CD4-positive, alpha-beta T cell (primary cell): ENCODE data around the gene PTGR2. TPM values are rescaled to one million over a fixed set of nuclear protein-coding genes. Genes with fewer than 3 reads are reported as not detected.

Source experiments
- ATAC-seq: fragments of 200-7000 bp; cut with Tn5 transposase; one replicate; pipeline ENCODE4 v1.10.0; 2022; ENCODE audit warnings: mild to moderate bottlenecking; ENCODE audit not compliant: poor library complexity
- CTCF ChIA-PET: fragments of 350-600 bp; sonication (Branson Sonifier 250); formaldehyde crosslinking; loops from one replicate; lab custom pipeline; 2021; ENCODE audit warnings: antibody characterized with exemption, inconsistent platforms; lab: Charles Lee
- POLR2A ChIA-PET: fragments of 350-600 bp; sonication (Branson Sonifier 250); formaldehyde crosslinking; loops from one replicate; lab custom pipeline; 2021; ENCODE audit warnings: antibody characterized with exemption, inconsistent platforms; lab: Charles Lee
- DNase-seq, 14 experiments: peaks; one replicate each; pipeline ENCODE4 v3.0.0-alpha.2; 2013 to 2020; ENCODE audit warnings: mixed read lengths in 2 of 14
- H3K27ac ChIP-seq, 2 donors: one replicate each; pipeline versions ENCODE4 v1.5.1 to v1.7.0; 2013; ENCODE audit warnings: low read length in 2 of 2, low read depth in 1 of 2, mild to moderate bottlenecking in 1 of 2
- H3K27me3 ChIP-seq, 2 experiments: 1 replicate in 1 of 2; 2 replicates in 1 of 2; pipeline versions ENCODE4 v1.6.1 to v1.7.0; 2013; ENCODE audit warnings: low read length in 2 of 2, control low read depth in 1 of 2, mild to moderate bottlenecking in 1 of 2, moderate library complexity in 1 of 2; ENCODE audit not compliant: insufficient read depth in 2 of 2, control insufficient read depth in 1 of 2
- H3K36me3 ChIP-seq: one replicate; pipeline ENCODE4 v1.6.1; 2013; ENCODE audit warnings: low read length, control low read depth; ENCODE audit not compliant: insufficient read depth
- H3K4me1 ChIP-seq: one replicate; pipeline ENCODE4 v1.6.1; 2013; ENCODE audit warnings: low read length, control low read depth; ENCODE audit not compliant: insufficient read depth
- H3K4me3 ChIP-seq: one replicate; pipeline ENCODE4 v1.5.1; 2013; ENCODE audit warnings: mild to moderate bottlenecking, low read length, moderate library complexity
- H3K9me3 ChIP-seq, 2 experiments: 1 replicate in 1 of 2; 2 replicates in 1 of 2; pipeline versions ENCODE4 v1.6.1 to v1.7.0; 2013; ENCODE audit warnings: low read length in 2 of 2, mild to moderate bottlenecking in 2 of 2, control low read depth in 1 of 2, moderate library complexity in 1 of 2; ENCODE audit not compliant: control insufficient read depth in 1 of 2, insufficient read depth in 1 of 2
- H3K27ac Mint-ChIP-seq: one replicate; pipeline ENCODE4 v1.8.0; 2020; ENCODE audit warnings: mixed read lengths
- H3K27me3 Mint-ChIP-seq: one replicate; pipeline ENCODE4 v1.8.0; 2021; ENCODE audit warnings: mixed read lengths
- H3K36me3 Mint-ChIP-seq: one replicate; pipeline ENCODE4 v1.8.0; 2021; ENCODE audit warnings: low read depth, mixed read lengths
- H3K4me1 Mint-ChIP-seq: one replicate; pipeline ENCODE4 v1.8.0; 2021; ENCODE audit warnings: low read depth, mixed read lengths
- H3K4me3 Mint-ChIP-seq: one replicate; pipeline ENCODE4 v1.8.0; 2020; ENCODE audit warnings: mild to moderate bottlenecking, mixed read lengths
- H3K9me3 Mint-ChIP-seq: one replicate; pipeline ENCODE4 v1.8.0; 2020; ENCODE audit warnings: mixed read lengths
- intact Hi-C, 2 experiments: fragments of 100-400 bp; cut with DNase I in 1 of 2; cut with micrococcal nuclease in 1 of 2; formaldehyde crosslinking; loops; one replicate each; pipeline versions ENCODE4 v1.15.1 to v1.9.0; 2023 to 2025; cut with DNase I, micrococcal nuclease
- total RNA-seq, 174 experiments: library from RNA in 2 of 174; stranded (reverse) in 2 of 174; gene quantifications; one replicate each; pipeline ENCODE4 v1.2.3 and lab custom pipeline; 2021 to 2026
- TF ChIP-seq, protein P1 (sequence below): fragments of 200-600 bp; IDR thresholded peaks from one replicate; pipeline ENCODE4 v1.8.0; 2022; ENCODE audit warnings: antibody characterized with exemption, mild to moderate bottlenecking

PTGR2 gene
- total RNA-seq, 2 experiments from 2014 or later, result 0.70 to 1.1 TPM

DNA sequence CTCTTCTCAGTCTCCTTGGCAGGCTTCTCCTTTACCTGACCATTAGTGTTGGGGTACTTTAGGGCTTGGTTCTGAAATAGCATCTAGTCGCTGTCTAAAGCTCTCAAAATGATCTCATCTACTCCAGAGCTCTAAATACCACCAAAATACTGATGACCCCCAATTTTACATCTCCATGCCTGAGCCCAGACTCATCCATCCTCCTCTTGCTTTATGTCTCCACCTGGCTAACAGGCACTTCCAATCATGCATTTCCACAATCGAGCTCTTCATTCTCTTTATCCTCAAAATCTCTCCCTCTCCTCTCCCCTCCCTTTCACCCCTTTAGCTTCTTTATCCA, 40.5 kb upstream of the PTGR2 start:
- TF ChIP-seq, protein P1, sequence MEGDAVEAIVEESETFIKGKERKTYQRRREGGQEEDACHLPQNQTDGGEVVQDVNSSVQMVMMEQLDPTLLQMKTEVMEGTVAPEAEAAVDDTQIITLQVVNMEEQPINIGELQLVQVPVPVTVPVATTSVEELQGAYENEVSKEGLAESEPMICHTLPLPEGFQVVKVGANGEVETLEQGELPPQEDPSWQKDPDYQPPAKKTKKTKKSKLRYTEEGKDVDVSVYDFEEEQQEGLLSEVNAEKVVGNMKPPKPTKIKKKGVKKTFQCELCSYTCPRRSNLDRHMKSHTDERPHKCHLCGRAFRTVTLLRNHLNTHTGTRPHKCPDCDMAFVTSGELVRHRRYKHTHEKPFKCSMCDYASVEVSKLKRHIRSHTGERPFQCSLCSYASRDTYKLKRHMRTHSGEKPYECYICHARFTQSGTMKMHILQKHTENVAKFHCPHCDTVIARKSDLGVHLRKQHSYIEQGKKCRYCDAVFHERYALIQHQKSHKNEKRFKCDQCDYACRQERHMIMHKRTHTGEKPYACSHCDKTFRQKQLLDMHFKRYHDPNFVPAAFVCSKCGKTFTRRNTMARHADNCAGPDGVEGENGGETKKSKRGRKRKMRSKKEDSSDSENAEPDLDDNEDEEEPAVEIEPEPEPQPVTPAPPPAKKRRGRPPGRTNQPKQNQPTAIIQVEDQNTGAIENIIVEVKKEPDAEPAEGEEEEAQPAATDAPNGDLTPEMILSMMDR, result no peak
- H3K27ac Mint-ChIP-seq, result no peak overlapping the region
- Histone ChIP-seq H3K36me3 (no peaks in the 10 kb centered on the region), H3K4me1 (no peaks in the 10 kb centered on the region), H3K27ac (no peak overlapping the region), H3K9me3 (no peaks in the 10 kb centered on the region), H3K27me3 (no peaks in the 10 kb centered on the region), H3K4me3 (no peak overlapping the region)
- intact Hi-C loops, result no loop called here
- H3K27me3 Mint-ChIP-seq, result no peaks in the 10 kb centered on the region
- no peak overlapping the region for H3K4me3 Mint-ChIP-seq
- ATAC-seq (no peak), DNase-seq (no peak)
- CTCF ChIA-PET, result no interaction called here
- H3K9me3 Mint-ChIP-seq, result no peaks in the 10 kb centered on the region
- POLR2A ChIA-PET, result no interaction called here
- H3K36me3 Mint-ChIP-seq, result no peaks in the 10 kb centered on the region
- no peaks in the 10 kb centered on the region for H3K4me1 Mint-ChIP-seq

DNA sequence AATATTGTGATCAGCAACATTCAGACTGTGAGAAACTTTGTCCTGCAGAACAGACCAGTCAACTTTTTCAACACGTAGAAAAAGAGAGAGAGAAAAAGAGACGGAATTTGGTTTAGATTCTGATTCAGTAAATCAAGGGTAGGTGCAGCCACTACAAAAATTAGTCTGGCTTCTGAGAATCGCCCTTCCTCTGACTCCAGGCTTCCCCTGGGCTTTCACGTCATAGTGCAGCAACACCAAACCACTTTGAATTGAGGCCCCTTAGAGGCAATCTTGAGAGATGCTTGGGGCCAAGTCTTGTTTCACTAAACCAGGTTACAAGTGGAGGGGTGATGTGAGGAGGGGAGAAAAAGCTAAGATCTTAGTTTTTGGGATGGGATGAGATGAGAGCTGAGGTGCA, 37.5 kb upstream of the PTGR2 start:
- no peaks in the 10 kb centered on the region for H3K36me3 ChIP-seq
- POLR2A ChIA-PET, result no interaction called here
- CTCF ChIA-PET, result interaction anchor here (0.6 kb wide), 1 partner anchor 12 kb away, joined by 3 read pairs; no protein-coding TSS in a partner anchor
- H3K4me3 ChIP-seq, result no peak overlapping the region
- no peak overlapping the region for H3K4me3 Mint-ChIP-seq
- intact Hi-C loops, result no loop called here
- H3K4me1 Mint-ChIP-seq, result peaks cover 5% of the 10 kb centered on the region
- no peak overlapping the region for H3K27ac Mint-ChIP-seq
- H3K4me1 ChIP-seq, result no peaks in the 10 kb centered on the region
- H3K9me3 ChIP-seq, result no peaks in the 10 kb centered on the region
- no peaks in the 10 kb centered on the region for H3K27me3 Mint-ChIP-seq
- H3K36me3 Mint-ChIP-seq, result no peaks in the 10 kb centered on the region
- no peaks in the 10 kb centered on the region for H3K9me3 Mint-ChIP-seq
- DNase-seq (no peak), ATAC-seq (no peak)
- no peaks in the 10 kb centered on the region for H3K27me3 ChIP-seq
- TF ChIP-seq, protein P1, result no peak
- H3K27ac ChIP-seq, result no peak overlapping the region

DNA sequence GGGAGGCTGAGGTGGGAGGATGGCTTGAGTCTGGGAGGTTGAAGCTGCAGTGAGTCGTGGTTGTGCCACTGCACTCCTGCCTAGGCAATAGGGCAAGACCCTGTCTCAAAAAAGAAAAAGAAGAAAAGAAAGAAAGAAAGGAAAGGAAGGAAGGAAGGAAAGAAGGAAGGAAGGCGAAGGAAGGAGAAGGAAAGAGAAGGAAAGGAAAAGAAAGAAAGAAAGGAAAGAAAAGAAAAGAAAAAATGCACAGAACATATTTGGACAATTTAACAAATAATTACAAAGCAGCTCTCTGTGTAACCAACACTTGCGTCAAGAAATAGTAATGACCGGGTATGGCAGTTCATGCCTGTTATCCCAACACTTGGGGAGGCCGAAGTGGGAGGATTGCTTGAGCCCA, 35.8 kb upstream of the PTGR2 start:
- H3K4me1 ChIP-seq, result no peaks in the 10 kb centered on the region
- no peak overlapping the region for H3K4me3 ChIP-seq
- Mint-ChIP-seq H3K27ac (no peak overlapping the region), H3K4me1 (peaks cover 5% of the 10 kb centered on the region), H3K9me3 (no peaks in the 10 kb centered on the region), H3K4me3 (no peak overlapping the region), H3K36me3 (no peaks in the 10 kb centered on the region), H3K27me3 (no peaks in the 10 kb centered on the region)
- CTCF ChIA-PET, result no interaction called here
- no peak for ATAC-seq
- H3K27ac ChIP-seq, result no peak overlapping the region
- H3K9me3 ChIP-seq, result no peaks in the 10 kb centered on the region
- intact Hi-C loops, result no loop called here
- TF ChIP-seq, protein P1, result no peak
- POLR2A ChIA-PET, result interaction anchor here (1.2 to 1.5 kb wide), 3 partner anchors 30 to 57 kb away, joined by 3 to 4 read pairs (median 4); partner anchors contain the start of gene PTGR2
- no peaks in the 10 kb centered on the region for H3K36me3 ChIP-seq
- no peak for DNase-seq
- no peaks in the 10 kb centered on the region for H3K27me3 ChIP-seq
